Mesenchymal stem cell (in vitro differentiated cells and primary cell): ENCODE data around the gene PYCR2.
A peak's percentile ranks its signal among the peaks of the same experiment; 100 is the strongest.
"Not testable (repeated sequence)": the region's sequence is repeated elsewhere in the genome, so short reads cannot be mapped to it uniquely, and the experiment has no call there.

Experiments used
- DNase-seq: peaks from one replicate; pipeline ENCODE4 v3.0.0-alpha.2; 2013
- H2AFZ ChIP-seq: one replicate; pipeline ENCODE4 v1.6.1; 2013; ENCODE audit warnings: low read depth, mild to moderate bottlenecking, control low read depth, inconsistent platforms, low read length, moderate library complexity
- H2AK5ac ChIP-seq: 2 replicates; pipeline ENCODE4 v1.6.1; 2013; ENCODE audit warnings: low read length, moderate library complexity, mild to moderate bottlenecking, inconsistent platforms; ENCODE audit not compliant: severe bottlenecking
- H2BK120ac ChIP-seq: one replicate; pipeline ENCODE4 v1.6.1; 2013; ENCODE audit warnings: low read depth, mild to moderate bottlenecking, inconsistent platforms, low read length, moderate library complexity
- H2BK12ac ChIP-seq, 2 experiments: one replicate each; pipeline ENCODE4 v1.6.1; 2013; ENCODE audit warnings: inconsistent platforms in 2 of 2, low read length in 2 of 2, mild to moderate bottlenecking in 2 of 2, moderate library complexity in 2 of 2, control low read depth in 1 of 2
- H2BK15ac ChIP-seq: one replicate; pipeline ENCODE4 v1.6.1; 2013; ENCODE audit warnings: mild to moderate bottlenecking, low read depth, inconsistent platforms; ENCODE audit not compliant: poor library complexity, severe bottlenecking
- H2BK5ac ChIP-seq: 2 replicates; pipeline ENCODE4 v1.6.1; 2013; ENCODE audit warnings: low read depth, mild to moderate bottlenecking, low read length, control low read depth, inconsistent platforms; ENCODE audit not compliant: poor library complexity, severe bottlenecking
- H3K14ac ChIP-seq, 2 experiments: one replicate each; pipeline ENCODE4 v1.6.1; 2013; ENCODE audit warnings: inconsistent platforms in 2 of 2, low read length in 2 of 2, control low read depth in 1 of 2, mild to moderate bottlenecking in 1 of 2, moderate library complexity in 1 of 2
- H3K18ac ChIP-seq, 2 experiments: one replicate each; pipeline ENCODE4 v1.6.1; 2013; ENCODE audit warnings: inconsistent platforms in 2 of 2, low read length in 2 of 2, control low read depth in 1 of 2, low read depth in 1 of 2, mild to moderate bottlenecking in 1 of 2
- H3K23ac ChIP-seq, 2 experiments: one replicate each; pipeline ENCODE4 v1.6.1; 2013; ENCODE audit warnings: inconsistent platforms in 2 of 2, low read length in 2 of 2, mild to moderate bottlenecking in 2 of 2, moderate library complexity in 2 of 2, control low read depth in 1 of 2
- H3K27ac ChIP-seq: 2 replicates; pipeline ENCODE4 v1.5.1; 2013; ENCODE audit warnings: mild to moderate bottlenecking, moderate library complexity, low read length, control low read depth, inconsistent platforms; ENCODE audit not compliant: poor library complexity, severe bottlenecking
- H3K27me3 ChIP-seq, 2 experiments: 2 replicates each; pipeline versions ENCODE4 v1.6.1 to v1.7.0; 2013; ENCODE audit warnings: low read length in 2 of 2, mild to moderate bottlenecking in 2 of 2, moderate library complexity in 2 of 2, control low read depth in 1 of 2, inconsistent platforms in 1 of 2; ENCODE audit not compliant: control insufficient read depth in 1 of 2, insufficient read depth in 1 of 2
- H3K36me3 ChIP-seq, 2 experiments: 2 replicates each; pipeline versions ENCODE4 v1.6.1 to v1.7.0; 2013; ENCODE audit warnings: low read length in 2 of 2, control low read depth in 1 of 2, inconsistent platforms in 1 of 2, low read depth in 1 of 2, mild to moderate bottlenecking in 1 of 2; ENCODE audit not compliant: insufficient read depth in 2 of 2, control insufficient read depth in 1 of 2
- H3K4ac ChIP-seq, 2 experiments: one replicate each; pipeline ENCODE4 v1.6.1; 2013; ENCODE audit warnings: inconsistent platforms in 2 of 2, low read length in 2 of 2, mild to moderate bottlenecking in 2 of 2, moderate library complexity in 2 of 2, control low read depth in 1 of 2, low read depth in 1 of 2
- H3K4me1 ChIP-seq: 2 replicates; pipeline ENCODE4 v1.6.1; 2013; ENCODE audit warnings: low read depth, low read length, control low read depth; ENCODE audit not compliant: control insufficient read depth, insufficient read depth
- H3K4me2 ChIP-seq: 2 replicates; pipeline ENCODE4 v1.6.1; 2013; ENCODE audit warnings: low read length, mild to moderate bottlenecking, inconsistent platforms; ENCODE audit not compliant: poor library complexity, severe bottlenecking
- H3K4me3 ChIP-seq, 2 experiments: 2 replicates each; pipeline versions ENCODE4 v1.5.1 to v1.7.0; 2013; ENCODE audit warnings: low read length in 2 of 2, mild to moderate bottlenecking in 2 of 2, control low read depth in 1 of 2, low read depth in 1 of 2; ENCODE audit not compliant: insufficient read depth in 1 of 2
- H3K79me1 ChIP-seq: replicated peaks from 2 replicates; pipeline ENCODE4 v1.6.1; 2013; ENCODE audit warnings: mild to moderate bottlenecking, control low read depth, low read length, inconsistent platforms; ENCODE audit not compliant: poor library complexity, severe bottlenecking
- H3K9ac ChIP-seq: 2 replicates; pipeline ENCODE4 v1.7.0; 2013; ENCODE audit warnings: mild to moderate bottlenecking, low read length, moderate library complexity
- H3K9me3 ChIP-seq: 2 replicates; pipeline ENCODE4 v1.7.0; 2013; ENCODE audit warnings: mild to moderate bottlenecking, low read length; ENCODE audit not compliant: control insufficient read depth
- H4K8ac ChIP-seq: one replicate; pipeline ENCODE4 v1.6.1; 2013; ENCODE audit warnings: inconsistent platforms, mild to moderate bottlenecking, low read length, moderate library complexity
- H4K91ac ChIP-seq: one replicate; pipeline ENCODE4 v1.6.1; 2013; ENCODE audit warnings: mild to moderate bottlenecking, low read length, inconsistent platforms
- WGBS: methylation state at CpG from one replicate; pipeline ENCODE4 v1.1.7; 2013; ENCODE audit warnings: mixed read lengths; 5-methylcytosine and 5-hydroxymethylcytosine counted together

The PYCR2 gene

DNA sequence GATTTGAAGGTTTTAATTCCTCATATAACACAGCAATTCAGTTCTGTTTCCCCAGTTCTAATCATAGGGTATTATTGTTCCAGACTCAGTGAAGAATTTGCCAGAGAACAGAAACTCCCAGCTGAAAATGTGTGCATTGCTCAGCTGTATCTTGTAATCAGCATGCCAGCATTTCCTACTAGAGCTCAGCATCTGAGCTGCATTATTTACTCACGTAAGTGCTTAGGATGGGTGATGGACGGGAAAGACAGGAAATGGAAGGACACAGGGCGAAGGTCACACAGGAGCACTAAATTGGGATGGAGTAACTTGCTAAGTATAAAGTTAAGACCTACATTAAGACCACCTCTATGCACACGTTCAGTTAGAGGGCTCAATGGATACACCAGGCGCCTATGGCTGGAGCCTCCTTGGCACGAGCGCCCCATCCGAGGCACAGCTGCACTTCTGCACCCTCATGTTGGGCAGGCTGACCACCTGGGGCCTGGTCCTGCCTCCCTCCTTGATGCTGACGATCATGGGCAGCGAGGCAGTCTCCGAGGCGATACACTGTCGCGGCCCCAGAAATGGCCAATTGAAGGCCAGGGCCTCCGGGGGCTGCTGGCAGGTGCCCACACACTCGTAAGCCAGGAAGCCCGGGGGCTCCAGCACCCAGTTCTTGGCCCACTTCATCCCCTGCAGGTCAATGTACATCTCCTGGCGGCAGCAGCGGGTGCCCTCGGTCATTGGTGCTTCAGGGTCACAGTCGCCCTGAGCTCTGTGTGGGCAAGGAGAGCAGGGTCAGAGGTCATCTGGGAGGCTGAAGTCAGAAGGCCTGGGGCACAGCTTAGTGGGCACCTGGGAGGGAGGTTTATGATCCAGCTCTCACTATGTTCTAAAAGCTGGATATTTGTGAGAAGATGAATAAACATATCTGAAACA is 13.3 kb upstream of the PYCR2 start:
- Histone ChIP-seq H3K27ac (no peak overlapping the region), H3K27me3 (peaks cover 0 to 6% of the 10 kb centered on the region in 2 experiments), H3K4me3 (peak overlapping the region in 1 of 2 experiments; percentile 7), H4K91ac (no peak overlapping the region), H3K4ac (no peak overlapping the region), H2BK5ac (no peak overlapping the region), H2AFZ (no peak overlapping the region), H2AK5ac (no peak overlapping the region), H2BK12ac (no peak overlapping the region), H3K18ac (no peak overlapping the region), H4K8ac (no peak overlapping the region), H3K14ac (no peak overlapping the region), H3K36me3 (no peaks in the 10 kb centered on the region), H3K9me3 (no peaks in the 10 kb centered on the region), H2BK120ac (no peak overlapping the region), H2BK15ac (no peak overlapping the region), H3K4me2 (no peak overlapping the region), H3K9ac (no peak overlapping the region), H3K79me1 (no peaks in the 10 kb centered on the region), H3K23ac (no peak overlapping the region), H3K4me1 (peaks cover 2% of the 10 kb centered on the region)
- no peak for DNase-seq
- 90% methylated on average over 19 of the region's 21 CpGs for whole genome bisulfite sequencing

DNA sequence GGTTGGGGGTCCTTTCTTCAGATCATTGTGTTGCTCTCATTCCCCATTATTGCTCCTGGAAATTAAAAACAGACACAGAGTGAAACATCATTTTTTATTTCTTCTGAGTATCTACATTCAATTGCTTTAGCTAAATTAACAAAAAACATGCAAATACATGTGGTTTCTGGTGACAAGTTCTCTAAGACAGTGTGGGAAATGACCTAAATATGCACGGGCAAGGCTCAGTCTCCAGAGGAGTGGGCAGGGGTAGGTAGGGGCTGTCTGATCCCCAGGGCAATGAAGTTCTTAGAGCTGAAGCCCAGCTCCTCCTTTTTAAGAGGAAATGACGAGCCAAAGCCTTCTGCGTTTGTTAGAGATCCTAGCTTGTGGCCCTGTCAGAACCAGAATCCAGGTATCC is 12.5 kb upstream of the PYCR2 start:
- H2AFZ ChIP-seq = no peak overlapping the region
- no peak overlapping the region for H2BK5ac ChIP-seq
- no peak overlapping the region for H2BK15ac ChIP-seq
- peaks cover 2% of the 10 kb centered on the region for H3K4me1 ChIP-seq
- no peak overlapping the region for H3K9ac ChIP-seq
- H2BK120ac ChIP-seq = no peak overlapping the region
- DNase-seq = no peak
- H3K14ac ChIP-seq = no peak overlapping the region
- no peak overlapping the region for H2BK12ac ChIP-seq
- no peak overlapping the region for H3K23ac ChIP-seq
- H3K4me3 ChIP-seq = no peak overlapping the region
- H3K79me1 ChIP-seq = no peaks in the 10 kb centered on the region
- H3K4ac ChIP-seq = peak overlapping the region in 1 of 2 experiments; percentile 30
- no peaks in the 10 kb centered on the region for H3K36me3 ChIP-seq
- peaks cover 0 to 6% of the 10 kb centered on the region in 2 experiments for H3K27me3 ChIP-seq
- no peak overlapping the region for H2AK5ac ChIP-seq
- no peak overlapping the region for H3K27ac ChIP-seq
- H4K8ac ChIP-seq = no peak overlapping the region
- H3K9me3 ChIP-seq = no peaks in the 10 kb centered on the region
- no peak overlapping the region for H3K4me2 ChIP-seq
- no peak overlapping the region for H3K18ac ChIP-seq
- H4K91ac ChIP-seq = no peak overlapping the region
- 58% methylated on average over 3 of the region's 3 CpGs for WGBS

DNA sequence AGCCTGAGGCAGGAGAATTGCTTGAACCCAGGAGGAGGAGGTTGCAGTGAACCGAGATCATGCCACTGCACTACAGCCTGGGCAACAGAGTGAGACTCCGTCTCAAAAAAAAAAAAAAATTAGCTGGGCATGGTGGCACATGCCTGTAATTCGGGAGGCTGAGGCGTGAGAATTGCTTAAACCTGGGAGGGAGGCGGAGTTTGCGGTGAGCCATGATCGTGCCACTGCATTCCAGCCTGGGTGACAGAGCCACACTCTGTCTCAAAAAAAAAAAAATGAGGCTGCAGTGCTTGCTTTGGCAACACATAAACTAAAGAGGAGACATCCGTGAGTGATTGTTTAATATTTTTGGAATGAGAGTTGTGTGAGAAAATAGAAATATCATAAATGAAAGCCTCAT is 12.0 kb upstream of the PYCR2 start:
- H4K91ac ChIP-seq, H3K9ac ChIP-seq, H3K79me1 ChIP-seq, H2BK120ac ChIP-seq, H2BK15ac ChIP-seq, H3K4ac ChIP-seq, H3K4me2 ChIP-seq, H3K4me3 ChIP-seq, H3K23ac ChIP-seq, H3K27ac ChIP-seq, H2AK5ac ChIP-seq, DNase-seq, H3K9me3 ChIP-seq, H3K18ac ChIP-seq, H3K27me3 ChIP-seq, H3K4me1 ChIP-seq, H2BK12ac ChIP-seq, H2AFZ ChIP-seq, H3K14ac ChIP-seq, H3K36me3 ChIP-seq, H4K8ac ChIP-seq, H2BK5ac ChIP-seq: not testable (repeated sequence)
- WGBS = 92% methylated on average over 7 of the region's 8 CpGs

DNA sequence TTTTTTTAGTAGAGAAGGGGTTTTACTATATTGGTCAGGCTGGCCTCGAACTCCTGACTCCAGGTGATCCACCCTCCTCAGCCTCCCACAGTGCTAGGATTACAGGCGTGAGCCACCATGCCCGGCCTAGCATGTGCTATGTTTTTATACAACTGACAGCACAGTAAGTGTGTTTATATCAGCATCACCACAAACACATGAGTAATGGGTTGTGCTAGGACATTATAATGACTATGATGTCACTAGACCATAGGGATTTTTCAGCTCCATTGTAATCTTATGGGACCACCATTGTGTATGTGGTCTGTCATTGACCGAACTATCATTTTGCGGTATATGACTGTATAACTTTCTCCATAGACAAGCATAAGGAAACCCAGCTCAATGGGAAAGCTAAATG is 10.7 kb upstream of the PYCR2 start:
- no peaks in the 10 kb centered on the region for H3K79me1 ChIP-seq
- no peak overlapping the region for H2BK5ac ChIP-seq
- H2AK5ac ChIP-seq = no peak overlapping the region
- no peak overlapping the region for H3K23ac ChIP-seq
- H4K8ac ChIP-seq = no peak overlapping the region
- no peak overlapping the region for H3K27ac ChIP-seq
- no peak overlapping the region for H4K91ac ChIP-seq
- H3K14ac ChIP-seq = no peak overlapping the region
- H3K9me3 ChIP-seq = no peaks in the 10 kb centered on the region
- 93% methylated on average over 2 of the region's 5 CpGs for whole genome bisulfite sequencing
- peaks cover 2% of the 10 kb centered on the region for H3K4me1 ChIP-seq
- H3K4me2 ChIP-seq = no peak overlapping the region
- H3K4me3 ChIP-seq = no peak overlapping the region
- H2AFZ ChIP-seq = no peak overlapping the region
- no peaks in the 10 kb centered on the region for H3K36me3 ChIP-seq
- H2BK12ac ChIP-seq = no peak overlapping the region
- no peak overlapping the region for H2BK120ac ChIP-seq
- no peak overlapping the region for H3K18ac ChIP-seq
- H3K27me3 ChIP-seq = no peaks in the 10 kb centered on the region
- H3K9ac ChIP-seq = no peak overlapping the region
- DNase-seq = peak; percentile 45
- H2BK15ac ChIP-seq = no peak overlapping the region
- H3K4ac ChIP-seq = no peak overlapping the region
